NCI-H526 (cell line): Measurements from ENCODE around the gene CCDC194.
A peak's percentile ranks its signal among the peaks of the same experiment; 100 is the strongest.

ENCODE experiments used
- DNase-seq, 2 experiments: peaks; one replicate each; lab custom pipeline; 2025; lab: John Stamatoyannopoulos, UW

CCDC194 gene

GRCh38 chr19:17405250-17406045 lies 11.5 kb upstream of the CCDC194 start, which contains the start of gene BST2:
BST2 (minus strand) TSS chr19:17405630; CDS start chr19:17405575, 55 bp downstream.
- no peak for DNase-seq

DNA sequence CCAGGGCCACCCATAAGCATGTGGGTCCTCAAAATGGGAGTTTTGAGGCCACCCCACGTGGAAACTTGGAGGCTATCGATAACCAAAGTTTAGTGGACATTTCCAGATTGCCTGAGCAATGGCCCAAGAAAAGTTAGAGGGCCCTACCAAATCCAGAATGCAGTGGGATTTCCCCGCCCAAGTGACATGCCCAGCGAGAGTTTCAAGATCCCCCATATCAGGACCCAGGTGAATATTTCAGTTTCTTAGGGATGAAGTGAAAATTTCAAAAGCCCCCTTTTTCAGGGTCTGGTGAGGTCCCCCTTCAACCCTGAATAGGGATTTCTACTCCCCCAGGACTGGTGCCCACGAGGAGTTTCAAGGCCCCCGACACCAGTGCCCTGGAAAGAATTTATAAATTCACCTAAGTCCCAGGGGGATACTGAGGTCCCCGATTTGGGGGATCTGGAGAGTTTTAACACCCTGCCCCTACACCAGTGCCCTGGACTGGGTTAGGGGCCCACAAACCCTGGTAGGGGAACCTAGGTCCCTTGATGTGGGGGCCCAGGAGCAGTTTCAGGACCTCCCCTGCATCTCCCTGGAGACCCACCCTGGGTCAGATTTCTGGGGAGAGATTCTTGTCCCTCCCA lies 10.7 kb upstream of the CCDC194 start:
- no peak for DNase-seq

DNA sequence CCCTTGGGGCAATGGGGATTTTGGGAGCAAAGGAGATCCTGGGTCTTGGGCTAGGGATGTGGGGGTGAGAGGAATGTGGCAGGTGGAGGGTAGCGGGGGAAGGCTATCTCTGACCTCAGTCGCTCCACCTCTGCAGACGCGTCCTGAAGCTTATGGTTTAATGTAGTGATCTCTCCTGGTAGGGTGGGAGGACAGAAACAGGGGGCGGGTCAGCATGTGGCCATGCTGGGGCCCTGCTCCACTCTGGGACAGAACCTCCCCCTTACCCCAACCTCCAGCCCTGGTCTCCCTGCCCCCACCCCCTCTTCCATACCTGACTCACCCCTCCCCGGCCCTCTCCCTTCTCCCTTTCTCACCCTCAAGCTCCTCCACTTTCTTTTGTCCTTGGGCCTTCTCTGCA lies 10.0 kb upstream of the CCDC194 start:
- no peak for DNase-seq

DNA sequence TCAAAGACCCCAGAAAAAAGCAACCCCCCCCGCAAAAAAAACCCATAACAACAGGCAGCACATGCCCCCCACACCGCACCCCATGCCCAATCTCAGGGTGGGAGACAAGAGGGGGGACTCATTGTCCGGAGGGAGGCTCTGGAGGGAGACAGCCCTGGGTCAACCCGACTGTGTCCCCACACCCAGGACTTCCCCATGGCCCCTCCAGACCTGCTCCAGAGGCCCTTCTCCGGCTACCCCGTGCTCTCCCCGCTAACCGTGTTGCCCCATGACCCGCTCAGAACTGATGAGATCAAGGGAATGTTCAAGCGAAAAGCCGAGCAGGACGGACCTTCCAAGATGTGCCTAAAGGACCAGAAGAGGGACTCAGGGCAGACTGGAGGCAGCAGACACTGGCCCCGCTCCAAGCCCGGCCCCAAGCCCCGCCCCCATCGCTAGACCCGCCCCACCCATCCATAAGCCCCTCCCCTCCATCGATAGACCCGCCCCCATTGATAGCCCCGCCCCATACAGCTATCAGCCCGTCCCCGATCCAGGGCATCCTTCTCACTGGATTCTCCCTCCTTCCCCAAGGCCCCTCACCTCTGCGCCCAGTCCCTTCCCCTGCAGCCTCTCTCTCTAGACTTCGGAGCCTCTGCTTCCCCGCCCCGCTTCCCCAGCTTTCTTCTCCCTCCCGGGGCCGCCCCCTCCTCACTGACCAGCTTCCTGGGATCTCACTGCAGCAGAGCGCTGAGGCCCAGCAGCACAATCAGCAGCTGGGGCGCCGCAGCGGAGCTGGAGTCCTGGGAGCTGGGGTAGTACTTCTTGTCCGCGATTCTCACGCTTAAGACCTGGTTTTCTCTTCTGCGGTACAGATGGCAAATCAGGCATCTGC lies 9.2 kb upstream of the CCDC194 start:
- DNase-seq = peak in 1 of 2 experiments; percentile 41

DNA sequence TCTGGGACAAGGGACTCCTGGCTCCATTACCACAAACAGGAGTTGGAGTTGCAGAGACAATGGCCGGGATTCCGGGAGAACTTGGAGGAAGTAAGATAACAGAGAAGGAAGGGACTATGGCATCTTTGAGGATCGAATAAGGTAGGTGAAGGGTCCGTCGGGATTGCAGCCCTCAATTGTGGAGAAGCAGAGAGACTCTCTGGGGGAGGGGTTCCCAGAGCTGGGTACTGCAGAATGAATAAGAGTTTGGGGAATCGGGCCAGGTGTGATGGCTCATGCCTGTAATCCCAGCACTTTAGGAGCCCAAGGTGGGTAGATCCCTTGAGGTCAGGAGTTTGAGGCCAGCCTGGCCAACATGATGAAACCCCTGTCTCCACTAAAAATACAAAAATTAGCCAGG lies 7.6 kb upstream of the CCDC194 start:
- DNase-seq = no peak

GRCh38 chr19:17398902-17399527 lies 5.0 kb upstream of the CCDC194 start:
- no peak for DNase-seq

- DNase-seq = peak; percentile 33 to 56
These were observed 957 bp upstream of the CCDC194 start for GRCh38 chr19:17394891-17395415.

DNA sequence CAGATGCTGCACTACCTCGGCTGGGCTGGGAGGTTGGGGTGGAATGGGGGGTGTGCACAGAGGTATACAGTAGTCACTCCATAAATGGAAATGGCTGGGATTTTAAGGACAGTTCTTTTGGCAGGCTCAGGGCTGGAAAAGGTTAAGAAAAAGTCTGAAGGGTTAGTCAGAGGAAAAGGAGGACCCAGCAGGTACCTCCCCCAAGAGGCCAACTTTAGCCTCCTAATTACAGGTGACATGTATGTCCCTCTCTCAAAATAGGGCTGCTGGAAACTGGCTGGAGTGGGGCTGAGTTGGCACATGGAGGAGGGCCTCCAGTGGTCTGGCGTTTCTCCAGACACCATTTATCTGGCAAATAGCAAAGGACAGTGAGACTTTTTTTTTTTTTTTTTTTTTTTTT lies 994 bp downstream of the CCDC194 start:
- no peak for DNase-seq

DNA sequence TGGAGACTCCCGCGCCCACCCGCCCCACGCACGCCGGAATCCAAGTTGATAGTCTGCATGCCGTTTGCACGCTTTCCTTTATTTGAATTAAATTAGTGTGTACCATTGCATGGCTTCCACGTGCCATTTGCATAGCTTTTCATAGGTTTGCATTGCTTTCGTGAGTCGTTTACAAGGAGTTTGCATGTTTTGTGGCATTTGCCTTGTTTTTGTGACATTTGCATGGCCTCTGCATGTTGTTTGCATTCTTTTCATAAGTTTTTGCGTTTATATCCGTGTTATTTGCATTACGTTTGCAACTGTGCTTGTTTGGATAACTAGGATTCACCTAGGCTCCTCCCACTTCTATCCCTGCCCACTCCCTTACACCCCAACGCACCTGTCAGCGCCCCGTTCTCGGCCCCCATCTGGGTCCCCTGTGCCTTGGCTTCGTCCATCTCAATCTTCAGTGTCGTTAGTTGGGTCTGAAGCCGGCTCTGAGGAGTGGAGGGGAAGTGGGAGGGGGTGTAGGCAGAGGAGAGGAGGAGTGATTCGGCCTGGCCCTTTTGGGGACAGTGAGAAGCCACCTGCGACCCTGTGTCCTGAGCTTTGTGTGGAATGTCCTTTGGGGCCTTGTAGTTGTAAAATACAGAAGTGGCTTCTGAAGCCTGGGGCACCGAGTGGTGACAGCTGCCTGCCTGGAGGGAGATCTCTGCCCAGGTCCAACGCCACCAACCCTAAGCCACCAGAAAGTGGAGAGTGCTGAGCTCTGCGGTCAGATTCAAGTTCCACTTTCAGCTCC lies 2.4 kb downstream of the CCDC194 start:
- DNase-seq = peak; percentile 79 to 85

DNA sequence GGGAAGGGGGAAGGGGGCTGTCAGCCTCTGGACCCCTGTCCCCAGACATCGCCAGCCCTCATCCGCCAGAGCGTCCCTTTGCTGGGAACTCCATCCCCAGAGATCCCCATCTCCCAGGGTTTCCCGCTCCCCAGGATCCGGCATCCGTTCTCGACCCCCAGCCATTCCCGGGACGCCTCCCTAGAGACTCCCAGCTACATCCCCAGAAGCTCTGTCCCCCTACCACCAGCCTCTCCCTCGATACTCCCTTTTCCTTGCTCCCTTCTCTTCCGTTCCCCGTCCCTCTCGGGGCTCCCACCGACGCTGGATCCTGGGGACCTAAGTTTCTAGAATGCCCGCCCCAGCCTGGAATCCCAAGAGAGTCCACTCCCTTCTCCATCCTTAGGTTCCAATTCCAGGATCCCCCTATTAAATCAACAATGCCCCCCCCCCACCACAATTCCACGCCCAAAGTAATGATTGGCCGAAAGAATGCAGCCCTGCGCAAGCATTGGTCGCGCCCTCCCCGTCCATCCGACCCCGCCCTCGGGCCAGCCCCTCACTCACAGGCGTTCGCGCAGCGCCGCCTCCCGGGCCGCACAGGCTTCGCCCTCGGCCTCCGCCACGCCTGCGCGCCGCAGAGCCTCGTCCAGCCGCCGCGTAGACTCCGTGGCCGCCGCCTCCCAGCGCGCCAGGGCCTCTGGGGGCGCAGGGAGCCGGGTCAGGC lies 3.2 kb downstream of the CCDC194 start:
- peak; percentile 63 to 80 for DNase-seq

DNA sequence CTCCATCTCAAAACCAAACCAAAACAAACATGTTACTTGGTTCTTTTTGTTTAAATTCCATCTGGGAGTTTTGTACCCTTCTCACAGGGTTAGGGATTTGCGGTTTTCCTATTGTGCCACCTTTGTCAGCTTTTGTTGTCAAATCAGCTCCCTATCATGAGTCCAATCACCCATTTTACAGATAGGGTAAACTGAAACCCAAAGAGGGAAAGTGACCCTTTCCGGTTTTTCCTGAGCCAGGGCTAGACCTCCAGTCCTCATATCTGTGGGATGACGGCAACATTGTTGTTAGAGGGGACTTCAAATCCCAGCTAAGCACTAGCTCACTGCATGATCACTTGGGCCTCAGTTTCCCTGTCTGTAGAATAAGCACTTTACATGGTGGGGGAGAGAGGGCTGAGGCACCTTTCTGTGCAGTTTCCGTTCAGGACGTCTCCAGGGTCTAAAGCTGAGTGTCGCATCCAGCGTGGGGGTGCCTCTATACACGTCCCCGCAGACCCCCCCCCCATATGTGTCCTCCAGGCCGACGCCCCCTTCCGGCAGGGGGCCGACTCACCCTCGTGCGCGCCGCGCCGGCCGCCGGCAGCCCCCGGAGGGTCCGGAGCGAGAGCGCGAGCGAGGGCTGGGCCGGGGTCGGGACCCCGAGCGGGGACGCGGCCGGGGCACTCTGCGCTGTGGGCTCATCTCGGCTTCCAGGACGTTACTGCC lies 3.9 kb downstream of the CCDC194 start:
- no peak for DNase-seq

GRCh38 chr19:17389288-17389687 lies 4.7 kb downstream of the CCDC194 start:
- no peak for DNase-seq

- DNase-seq = peak in 1 of 2 experiments; percentile 49
These were observed 8.0 kb downstream of the CCDC194 start for GRCh38 chr19:17385878-17386611.

DNA sequence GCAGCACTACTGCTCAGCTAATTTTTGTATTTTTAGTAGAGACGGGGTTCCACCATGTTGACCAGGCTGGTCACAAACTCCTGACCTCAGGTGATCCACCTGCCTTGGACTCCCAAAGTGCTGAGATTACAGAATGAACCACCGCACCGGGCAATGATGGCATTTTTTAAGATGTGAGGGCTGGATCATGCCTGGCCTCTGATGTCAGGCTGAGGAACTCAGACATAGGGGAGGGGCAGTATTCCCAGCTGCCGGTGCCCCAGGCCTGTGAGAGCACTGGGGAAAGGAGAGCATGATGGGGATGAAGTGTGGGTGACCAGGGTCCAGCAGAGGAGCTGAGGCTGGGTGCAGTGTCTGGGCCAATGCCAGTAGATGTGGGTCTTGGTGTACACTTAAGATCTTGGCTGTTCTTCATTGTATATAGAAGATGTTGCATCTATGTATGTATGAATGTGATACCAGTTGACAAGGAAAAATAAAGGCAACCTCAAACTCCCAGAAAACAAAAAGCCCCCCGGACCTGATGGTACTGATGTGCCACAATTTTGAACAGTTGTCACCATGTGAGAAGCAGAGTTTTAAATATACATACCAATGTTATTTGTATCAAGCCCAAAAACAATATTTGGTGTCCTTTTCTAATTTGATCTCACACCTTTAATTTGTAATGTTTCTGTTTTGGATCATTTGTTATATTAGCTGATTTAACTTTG lies 13.4 kb downstream of the CCDC194 start:
- no peak for DNase-seq

- DNase-seq = no peak
These were observed 14.8 kb downstream of the CCDC194 start for GRCh38 chr19:17379221-17379631.

DNA sequence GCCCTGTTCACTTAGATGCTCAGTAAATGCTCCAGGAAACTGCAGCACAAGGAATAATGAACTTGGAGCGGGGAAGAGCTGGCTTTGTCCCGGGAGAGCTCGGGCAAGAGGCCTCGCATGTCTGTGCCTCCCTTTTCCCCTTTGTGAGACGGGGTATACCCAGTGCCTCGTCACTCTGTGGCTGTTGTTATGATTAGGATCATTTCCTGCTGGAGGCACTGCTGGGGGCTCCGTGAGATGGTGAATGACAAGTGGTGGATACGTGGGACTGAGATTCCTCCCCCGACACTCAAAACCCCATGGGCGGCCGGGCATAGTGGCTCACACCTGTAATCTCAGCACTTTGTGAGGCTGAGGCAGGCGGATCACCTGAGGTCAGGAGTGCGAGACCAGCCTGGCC lies 15.7 kb downstream of the CCDC194 start:
- no peak for DNase-seq

GRCh38 chr19:17376935-17377600 lies 16.9 kb downstream of the CCDC194 start, which contains the start of gene PLVAP:
PLVAP (minus strand) TSS chr19:17377342; CDS start chr19:17377288, 54 bp downstream.
- DNase-seq = no peak
